HepG2 (cell line): ENCODE results near the gene LYZ. TPM values are rescaled to one million over a fixed set of nuclear protein-coding genes. Genes with fewer than 3 reads are reported as not detected.

Experiments used
- ATAC-seq: fragments of 200-7000 bp; cut with Tn5 transposase; 3 replicates; pipeline ENCODE4 v1.9.1; 2020; ENCODE audit warnings: mild to moderate bottlenecking, moderate library complexity
- BruUV-seq: library from RNA; stranded (reverse); fragments of 400-500 nt; replicated peaks from 2 replicates; lab custom pipeline; 2021; lab: Mats Ljungman, UMichigan
- CTCF ChIA-PET: fragments of 300-600 bp; formaldehyde crosslinking; extraction: SDS; loops from one replicate; lab custom pipeline; 2021; ENCODE audit warnings: low total read pairs, inconsistent platforms, low intra/inter-chr PET ratio; lab: Yijun Ruan, JAX
- POLR2A ChIA-PET: fragments of 350-600 bp; sonication (Branson Sonifier 250); formaldehyde crosslinking; loops from one replicate; lab custom pipeline; 2020; ENCODE audit warnings: antibody characterized with exemption, inconsistent platforms; lab: Yijun Ruan, JAX
- DNase-seq: peaks from one replicate; pipeline ENCODE4 v3.0.0-alpha.2; 2015; ENCODE audit warnings: low spot score
- FAIRE-seq: peaks from 3 replicates; lab custom pipeline; 2011; peaks lifted over from hg19 to GRCh38; lab: Jason Lieb, UNC
- H2AFZ ChIP-seq: one replicate; pipeline ENCODE4 v1.6.1; 2011; ENCODE audit warnings: low read length, inconsistent platforms
- H3K27ac ChIP-seq: fragments of 300-600 bp; 3 replicates; pipeline ENCODE4 v1.8.0; 2011; ENCODE audit warnings: mixed run types, mild to moderate bottlenecking, mixed read lengths, low read length, inconsistent platforms; ENCODE audit not compliant: insufficient read depth; ENCODE audit errors: extremely low read length
- H3K27me3 ChIP-seq, 2 experiments: fragments of 200-600 bp in 1 of 2; 2 replicates in 1 of 2; 3 replicates in 1 of 2; pipeline versions ENCODE4 v1.6.0 to v1.8.0; 2011; ENCODE audit warnings: low read length in 2 of 2, mild to moderate bottlenecking in 2 of 2, moderate library complexity in 2 of 2, inconsistent platforms in 1 of 2; ENCODE audit not compliant: insufficient read depth in 2 of 2, control insufficient read depth in 1 of 2
- H3K36me3 ChIP-seq, 2 experiments: fragments of 200-600 bp in 1 of 2; replicated peaks in 1 of 2; 2 replicates in 1 of 2; 3 replicates in 1 of 2; pipeline versions ENCODE4 v1.5.1 to v1.8.0; 2011; ENCODE audit warnings: low read length in 2 of 2, inconsistent platforms in 1 of 2; ENCODE audit not compliant: insufficient read depth in 2 of 2, control insufficient read depth in 1 of 2
- H3K4me1 ChIP-seq: 2 replicates; pipeline ENCODE4 v1.5.1; 2012; ENCODE audit warnings: low read length, inconsistent platforms; ENCODE audit not compliant: insufficient read depth
- H3K4me2 ChIP-seq: 2 replicates; pipeline ENCODE4 v1.6.0; 2011; ENCODE audit warnings: low read depth, low read length, inconsistent platforms
- H3K4me3 ChIP-seq, 3 experiments: fragments of 200-600 bp in 1 of 3; sonication (generic), shearing (Covaris generic) in 1 of 3; replicated peaks in 1 of 3; 2 replicates each; pipeline ENCODE4 v1.5.1; 2011 to 2016; ENCODE audit warnings: low read length in 3 of 3, inconsistent platforms in 2 of 3, low read depth in 2 of 3, mild to moderate bottlenecking in 2 of 3, control low read depth in 1 of 3, mixed read lengths in 1 of 3; ENCODE audit not compliant: insufficient read depth in 1 of 3
- H3K79me2 ChIP-seq: one replicate; pipeline ENCODE4 v1.6.1; 2011; ENCODE audit warnings: low read length, inconsistent platforms; ENCODE audit not compliant: insufficient read depth
- H3K9ac ChIP-seq: 2 replicates; pipeline ENCODE4 v1.6.0; 2011; ENCODE audit warnings: mild to moderate bottlenecking, low read depth, low read length, inconsistent platforms; ENCODE audit not compliant: insufficient read depth
- H3K9me3 ChIP-seq: 2 replicates; pipeline ENCODE4 v1.5.1; 2012; ENCODE audit warnings: mild to moderate bottlenecking, low read length
- H4K20me1 ChIP-seq: 2 replicates; pipeline ENCODE4 v1.6.0; 2011; ENCODE audit warnings: inconsistent platforms, mild to moderate bottlenecking, low read length, moderate library complexity; ENCODE audit not compliant: insufficient read depth
- GMEB1 ChIP-seq: sonication (generic); formaldehyde crosslinking; IDR thresholded peaks from 2 replicates; pipeline ENCODE4 v1.5.1; 2020; ENCODE audit warnings: missing genetic modification reagents, mild to moderate bottlenecking, borderline replicate concordance
- KDM3A ChIP-seq: IDR thresholded peaks from 2 replicates; pipeline ENCODE4 v1.6.1; 2018; ENCODE audit warnings: low read depth, missing compliant biosample characterization
- MNT ChIP-seq: fragments of 450-650 bp; IDR thresholded peaks from 2 replicates; pipeline ENCODE4 v1.6.1; 2016
- PHF20 ChIP-seq: sonication (generic); formaldehyde crosslinking; IDR thresholded peaks from 2 replicates; pipeline ENCODE4 v1.5.0; 2020; ENCODE audit warnings: mild to moderate bottlenecking, missing genetic modification reagents
- PRDM10 ChIP-seq: sonication (generic); formaldehyde crosslinking; IDR thresholded peaks from 2 replicates; pipeline ENCODE4 v1.4.0; 2020; ENCODE audit warnings: low read depth, missing genetic modification reagents
- TCF7L2 ChIP-seq: IDR thresholded peaks from 2 replicates; pipeline ENCODE4 v1.6.1; 2011; ENCODE audit warnings: mild to moderate bottlenecking, low read depth, low read length, moderate library complexity
- WGBS: methylation state at CpG from one replicate; pipeline ENCODE4 v1.1.6; 2017; ENCODE audit warnings: low lambda C conversion rate; 5-methylcytosine and 5-hydroxymethylcytosine counted together
- in situ Hi-C: cut with HindIII; loops from 2 replicates; pipeline ENCODE4 v1.10.0; 2017; ENCODE audit warnings: low pct_unique_long_range_greater_than_20kb; ENCODE audit not compliant: extremely low pct_ligation_motif_present
- intact Hi-C: fragments of 100-400 bp; cut with micrococcal nuclease; formaldehyde crosslinking; loops from one replicate; pipeline ENCODE4 v1.10.0; 2022; ENCODE audit not compliant: unreplicated experiment
- polyA plus RNA-seq, 8 experiments: library from polyadenylated mRNA; depleted of rRNA in 3 of 8; stranded (reverse) in 7 of 8; unstranded in 1 of 8; fragments of >200 nt; fragmentation: Illumina TruSeq in 4 of 8; extraction: Trizol in 4 of 8; gene quantifications; 2 replicates each; pipeline versions ENCODE4 v1.2.1 to v1.2.3, GENCODE V29; 2011 to 2016; ENCODE audit warnings: low read depth in 4 of 8, missing spikeins in 1 of 8, mixed read lengths in 1 of 8; ENCODE audit not compliant: insufficient read depth in 1 of 8
- total RNA-seq, 5 experiments: library from RNA; depleted of rRNA; stranded (reverse); fragments of >200 nt; fragmentation: Illumina TruSeq; extraction: Trizol; gene quantifications; 2 replicates each; pipeline ENCODE4 v1.2.3, GENCODE V29; 2016; ENCODE audit warnings: low read depth in 1 of 5

The LYZ gene
- total and polyA plus RNA-seq, 2 of the 13 experiments (the other 11 are each of a cell fraction or from before 2014, with no cell fraction given) = 1,788 to 2,054 TPM

GRCh38 chr12:69396041-69396440 lies 47.9 kb downstream of the LYZ start:
- CTCF ChIA-PET = no interaction called here
- POLR2A ChIA-PET = interaction anchor here (0.6 kb wide), 1 partner anchor 26 kb away, joined by 3 read pairs; no protein-coding TSS in a partner anchor
- no peak overlapping the region for H3K4me3 ChIP-seq
- intact Hi-C loops (no loop called here), in situ Hi-C loops (no loop called here)
- no peak for FAIRE-seq
- H4K20me1 ChIP-seq = no peaks in the 10 kb centered on the region
- no peaks in the 10 kb centered on the region for H3K4me1 ChIP-seq
- TF ChIP-seq PHF20 (CRISPR knock-in tag) (no peak), KDM3A (no peak), PRDM10 (no peak), TCF7L2 (0 out of 2 replicates have a peak, but pooled peaks have one; percentile 11), MNT (no peak), GMEB1 (CRISPR knock-in tag) (no peak)
- H3K4me2 ChIP-seq = no peak overlapping the region
- no peak overlapping the region for H2AFZ ChIP-seq
- DNase-seq = no peak
- peaks cover 5% of the 10 kb centered on the region; the same call in 1 of the 2 replicates for H3K9me3 ChIP-seq
- H3K36me3 ChIP-seq = peaks cover 0 to 16% of the 10 kb centered on the region in 2 experiments; a peak in 3 of 5 replicates
- ATAC-seq = no peak
- 88% methylated on average over 1 of the region's 1 CpG for WGBS
- H3K79me2 ChIP-seq = no peaks in the 10 kb centered on the region
- no peaks in the 10 kb centered on the region for H3K27me3 ChIP-seq
- H3K9ac ChIP-seq = no peak overlapping the region
- BruUV-seq = no TSS peak
- H3K27ac ChIP-seq = no peak overlapping the region
